ENCODE data around the gene SLC16A4.
"Not testable (repeated sequence)": the region's sequence is repeated elsewhere in the genome, so short reads cannot be mapped to it uniquely, and the experiment has no call there.

SLC16A4 gene

DNA sequence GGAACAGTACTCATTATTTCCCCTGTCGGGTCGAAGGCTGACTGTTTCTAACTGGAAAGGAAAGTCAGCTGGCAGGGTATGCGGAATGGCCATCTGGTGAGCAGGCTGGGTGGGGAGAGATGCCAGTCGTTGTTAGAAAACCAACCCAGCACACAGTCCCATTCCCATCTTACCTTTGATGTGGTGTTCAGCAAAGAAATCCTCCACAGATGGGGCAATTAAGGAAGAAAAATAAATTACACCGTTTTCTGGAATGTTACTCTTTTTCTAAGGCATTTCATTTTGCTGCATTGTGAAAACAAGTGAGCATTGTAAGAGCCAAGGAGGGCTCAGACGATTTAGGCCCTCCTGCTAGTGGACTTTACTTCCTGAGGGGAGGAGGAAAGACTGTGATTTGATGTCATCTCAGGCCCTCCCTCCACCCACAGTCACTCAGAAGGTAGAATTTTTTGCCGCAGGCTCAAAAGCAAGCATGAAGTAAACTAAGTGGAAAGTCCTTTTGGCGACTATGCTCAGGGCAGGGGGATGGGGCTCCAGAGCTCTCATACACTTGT lies at the start of gene SLC16A4:
Gene SLC16A4 (minus strand): TSS at position 335 of the 554 bp plus-strand sequence. CDS start 1,703 bp downstream, outside the sequence.
- DNase-seq, result peak in 1 of 2 experiments; percentile 28

DNA sequence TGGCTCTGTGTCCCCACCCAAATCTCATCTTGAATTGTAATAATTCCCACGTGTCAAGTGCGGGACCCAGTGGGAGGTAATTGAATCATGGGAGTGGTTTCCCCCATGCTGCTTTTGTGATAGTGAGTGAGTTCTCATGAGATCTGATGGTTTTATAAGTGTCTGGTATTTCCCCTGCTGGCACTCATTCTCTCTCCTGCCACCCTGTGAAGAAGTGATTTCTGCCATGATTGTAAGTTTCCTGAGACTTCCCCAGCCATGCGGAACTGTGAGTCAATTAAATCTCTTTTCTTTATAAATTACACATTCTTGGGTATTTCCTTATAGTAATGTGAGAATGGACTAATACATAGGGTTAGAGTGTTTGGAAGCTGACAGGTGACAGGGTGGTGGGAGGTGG lies 49.0 kb upstream of the SLC16A4 start:
- not testable (repeated sequence) for DNase-seq

DNA sequence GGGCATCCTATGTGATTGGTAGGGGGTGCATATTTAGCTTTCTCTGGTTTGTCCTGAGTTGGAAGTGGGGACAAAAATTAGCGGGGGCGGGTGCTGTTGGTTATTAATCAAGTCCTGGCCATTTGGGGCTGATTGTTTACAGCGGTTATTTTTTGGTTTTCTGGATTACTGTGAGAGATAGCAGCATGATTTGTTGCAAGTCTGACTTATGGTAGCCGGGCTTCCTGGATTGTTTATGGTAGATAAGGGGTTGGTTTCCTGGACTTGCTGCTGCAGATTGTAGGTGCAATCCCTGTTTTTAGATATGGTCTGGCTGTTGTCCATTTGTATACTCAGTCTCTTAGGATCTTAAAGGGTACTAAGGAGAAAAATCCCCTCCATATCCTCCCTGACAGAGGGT lies 48.1 kb upstream of the SLC16A4 start:
- no peak for DNase-seq

DNA sequence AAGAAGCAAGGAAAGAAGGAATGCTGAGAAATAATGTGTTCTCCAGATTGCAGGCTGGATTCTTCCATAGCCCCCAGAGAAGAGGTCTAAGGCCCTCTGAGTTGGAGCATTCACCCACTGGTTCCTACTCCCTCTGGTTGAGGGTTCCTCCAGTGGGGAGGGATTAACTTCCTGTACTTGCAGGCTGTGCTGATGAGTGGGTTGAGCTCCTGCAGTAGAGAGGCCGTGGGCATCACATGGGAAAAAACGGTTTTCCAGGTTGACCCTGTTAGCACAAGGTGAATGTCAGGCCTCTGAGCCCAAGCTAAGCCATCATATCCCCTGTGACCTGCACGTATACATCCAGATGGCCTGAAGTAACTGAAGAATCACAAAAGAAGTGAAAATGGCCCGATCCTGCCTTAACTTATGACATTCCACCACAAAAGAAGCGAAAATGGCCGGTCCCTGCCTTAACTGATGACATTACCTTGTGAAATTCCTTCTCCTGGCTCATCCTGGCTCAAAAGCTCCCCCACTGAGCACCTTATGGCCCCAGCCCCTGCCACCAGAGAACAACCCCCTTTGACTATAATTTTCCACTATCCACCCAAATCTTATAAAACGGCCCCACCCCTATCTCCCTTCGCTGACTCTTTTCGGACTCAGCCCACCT lies 46.9 kb upstream of the SLC16A4 start:
- DNase-seq, result not testable (repeated sequence)

DNA sequence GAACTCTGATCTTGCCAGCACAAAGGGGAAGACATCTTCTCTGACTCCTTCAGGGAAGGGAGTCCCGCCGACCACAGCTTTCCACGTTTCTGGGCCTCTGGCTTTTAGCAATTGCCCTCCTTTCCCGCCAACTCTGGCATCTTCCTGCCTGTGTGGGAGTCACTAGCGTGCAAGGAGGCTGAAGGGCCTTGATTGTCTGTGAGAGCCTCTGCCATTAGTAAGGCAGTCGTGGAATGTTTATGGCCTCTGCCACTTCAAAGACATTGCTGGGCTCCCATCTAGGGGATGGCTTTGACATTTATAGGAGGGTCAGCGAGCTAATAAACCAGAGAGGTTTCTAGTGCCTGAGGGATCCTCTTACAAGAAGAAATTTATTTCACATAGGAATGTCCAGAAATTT lies 45.8 kb upstream of the SLC16A4 start:
- DNase-seq, result no peak

DNA sequence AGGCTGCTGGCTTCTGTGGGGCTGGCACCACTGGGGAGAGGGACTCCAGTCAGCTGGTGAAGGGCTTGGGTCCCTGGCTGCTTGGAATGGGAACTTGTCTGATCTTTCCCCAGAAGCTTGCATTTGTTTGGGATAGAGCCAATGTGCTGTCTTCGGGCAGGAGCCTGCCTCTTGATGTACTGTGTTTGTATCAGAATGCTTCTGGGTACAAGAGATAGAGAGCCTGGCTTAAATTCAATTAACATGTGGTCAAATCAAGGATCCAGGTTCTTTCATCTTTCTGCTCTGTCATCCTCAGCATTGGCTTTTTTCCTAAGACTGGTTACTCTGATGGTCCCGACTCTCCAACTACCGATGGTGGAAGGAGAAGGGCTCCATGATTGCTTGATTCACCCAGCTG lies 44.1 kb upstream of the SLC16A4 start:
- DNase-seq, result no peak

DNA sequence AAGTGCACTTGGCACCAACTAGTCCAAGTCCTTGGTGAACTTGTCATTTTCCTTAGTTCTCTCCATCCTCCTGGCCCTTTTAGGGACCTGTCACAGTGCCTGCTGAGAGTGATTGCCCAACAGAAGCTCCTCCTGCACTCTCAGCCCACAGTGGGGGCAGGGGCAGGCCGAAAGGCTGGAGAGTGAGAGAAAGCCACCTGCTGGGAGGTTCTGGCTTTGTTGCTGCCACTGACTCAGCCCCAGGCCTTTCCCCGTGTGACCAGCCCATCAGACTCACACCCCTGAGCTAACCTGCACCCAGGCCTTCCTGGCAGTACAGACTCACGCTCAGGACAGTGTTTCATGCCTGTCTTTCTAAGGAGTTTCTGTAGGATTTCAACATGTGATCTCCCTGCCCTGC lies 43.0 kb upstream of the SLC16A4 start:
- DNase-seq, result peak in 1 of 2 experiments; percentile 33

DNA sequence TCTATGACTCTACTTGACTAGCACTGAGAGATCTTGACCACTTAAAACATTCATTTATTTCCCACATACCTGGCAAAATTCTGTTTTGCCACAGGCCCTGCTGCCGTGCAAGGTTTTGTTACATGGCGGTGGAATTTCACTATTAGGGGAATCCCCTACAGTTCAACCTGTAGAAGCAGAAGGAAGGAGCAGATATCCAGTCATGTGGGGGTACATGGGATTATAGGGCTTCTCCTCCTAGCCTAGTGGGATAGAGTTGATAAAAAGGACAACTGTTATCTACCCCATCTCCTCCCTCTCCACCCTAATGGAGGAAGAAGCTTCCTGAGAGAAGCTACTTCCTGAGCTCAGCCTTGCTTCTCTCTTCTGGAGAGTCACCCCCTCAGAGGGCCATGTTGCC lies 42.4 kb upstream of the SLC16A4 start:
- DNase-seq, result no peak

DNA sequence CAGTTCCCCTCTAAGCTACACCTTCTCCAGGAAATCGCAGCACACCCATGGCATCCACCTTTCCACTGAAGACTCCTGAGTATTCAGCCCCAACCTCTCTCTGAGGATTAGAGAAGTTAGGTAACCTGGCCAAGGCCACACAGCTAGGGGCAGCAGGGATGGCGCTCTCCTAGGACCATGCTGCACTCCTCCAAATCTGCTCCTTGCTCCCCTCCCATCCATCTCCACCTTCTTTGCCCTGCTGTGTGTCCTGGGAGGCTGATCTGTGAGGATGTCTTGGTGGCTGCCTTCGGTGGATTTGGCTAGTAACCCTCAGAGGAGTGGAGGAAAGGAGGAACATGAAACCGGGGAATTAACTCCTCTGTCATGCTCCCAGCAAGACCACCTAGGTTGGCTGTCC lies 40.1 kb upstream of the SLC16A4 start:
- no peak for DNase-seq

DNA sequence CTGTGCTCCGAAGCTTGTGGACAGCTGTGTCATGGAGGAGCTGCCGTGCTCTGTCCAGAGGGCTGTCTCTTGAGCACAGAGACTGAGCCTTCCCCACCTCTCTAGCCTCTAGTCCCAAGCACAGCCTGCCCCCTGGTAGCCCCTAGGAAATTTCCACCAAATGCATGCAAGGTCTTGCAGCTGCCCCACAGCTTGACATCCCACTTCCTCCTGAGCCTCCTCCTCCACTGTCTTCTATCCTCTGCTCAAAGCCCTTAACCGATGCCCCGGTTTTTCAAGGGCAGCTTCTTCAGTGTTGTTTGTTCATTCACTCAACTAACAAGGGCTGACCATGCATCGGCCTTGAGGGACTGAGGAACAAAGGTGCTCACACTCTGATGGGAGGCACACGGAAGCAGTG lies 39.5 kb upstream of the SLC16A4 start:
- no peak for DNase-seq

DNA sequence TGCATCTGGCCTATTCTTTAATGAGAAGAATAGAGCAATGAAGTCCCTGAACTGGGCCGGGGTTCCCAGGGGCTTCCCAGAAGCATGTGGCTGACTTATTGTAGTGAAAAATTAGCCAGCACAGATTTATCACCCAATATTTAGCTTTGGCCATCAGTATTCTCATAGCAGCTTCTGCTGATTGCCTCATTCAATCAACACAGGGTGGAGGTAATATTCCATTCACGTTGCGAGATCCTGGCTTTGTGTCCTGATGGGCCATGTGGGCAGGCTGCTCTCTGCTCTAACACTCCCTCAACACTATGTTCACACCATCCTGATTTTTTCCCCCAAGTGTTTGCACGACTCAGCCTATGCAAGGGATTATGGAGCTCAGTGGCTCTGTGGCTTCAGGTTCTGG lies 38.1 kb upstream of the SLC16A4 start:
- no peak for DNase-seq

DNA sequence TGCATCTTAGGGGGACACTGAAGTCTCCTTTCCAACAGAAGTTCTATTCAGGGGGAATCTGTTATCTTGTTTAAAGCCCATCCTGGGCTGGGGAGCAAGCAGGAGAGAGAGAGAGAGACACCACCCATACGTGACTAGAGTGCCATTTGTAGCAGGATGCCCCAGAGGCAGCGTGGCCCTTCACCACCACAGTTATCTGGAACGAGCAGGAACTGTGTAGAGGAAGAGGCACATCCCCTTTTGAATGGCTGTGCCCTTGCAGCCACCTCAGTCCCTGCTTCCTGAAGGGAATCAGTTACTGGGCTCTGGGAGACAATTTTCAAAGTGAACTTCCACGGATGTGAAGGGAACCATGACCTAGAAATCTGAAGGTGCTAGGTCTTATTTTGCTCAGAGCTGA lies 36.0 kb upstream of the SLC16A4 start:
- no peak for DNase-seq

DNA sequence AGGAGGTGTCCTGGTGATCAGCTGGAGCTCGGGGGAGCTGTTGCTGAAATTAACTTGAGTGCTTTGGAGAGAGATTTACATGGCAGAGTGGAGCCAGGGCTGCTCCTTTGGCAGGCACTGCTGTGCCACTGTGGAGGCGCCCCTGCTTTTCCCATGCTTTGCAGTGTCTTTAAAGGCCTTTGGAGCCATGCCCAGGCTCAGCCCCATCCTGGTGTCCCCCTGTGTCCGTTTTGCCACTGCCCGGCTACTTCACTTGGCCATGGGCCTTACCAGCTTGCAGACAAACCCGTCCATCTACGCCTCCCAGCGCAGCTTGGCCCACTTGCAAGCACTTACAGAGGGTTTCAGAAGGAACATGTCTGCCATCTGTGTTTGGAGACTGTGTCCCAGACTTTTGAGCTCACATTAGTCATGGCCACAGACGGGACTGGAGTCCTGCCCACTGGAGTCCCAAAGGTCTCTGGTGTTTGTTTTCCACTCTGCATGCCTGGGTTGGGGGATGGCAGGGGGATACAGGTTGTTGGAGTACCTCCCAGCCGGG lies 34.9 kb upstream of the SLC16A4 start:
- DNase-seq, result no peak

DNA sequence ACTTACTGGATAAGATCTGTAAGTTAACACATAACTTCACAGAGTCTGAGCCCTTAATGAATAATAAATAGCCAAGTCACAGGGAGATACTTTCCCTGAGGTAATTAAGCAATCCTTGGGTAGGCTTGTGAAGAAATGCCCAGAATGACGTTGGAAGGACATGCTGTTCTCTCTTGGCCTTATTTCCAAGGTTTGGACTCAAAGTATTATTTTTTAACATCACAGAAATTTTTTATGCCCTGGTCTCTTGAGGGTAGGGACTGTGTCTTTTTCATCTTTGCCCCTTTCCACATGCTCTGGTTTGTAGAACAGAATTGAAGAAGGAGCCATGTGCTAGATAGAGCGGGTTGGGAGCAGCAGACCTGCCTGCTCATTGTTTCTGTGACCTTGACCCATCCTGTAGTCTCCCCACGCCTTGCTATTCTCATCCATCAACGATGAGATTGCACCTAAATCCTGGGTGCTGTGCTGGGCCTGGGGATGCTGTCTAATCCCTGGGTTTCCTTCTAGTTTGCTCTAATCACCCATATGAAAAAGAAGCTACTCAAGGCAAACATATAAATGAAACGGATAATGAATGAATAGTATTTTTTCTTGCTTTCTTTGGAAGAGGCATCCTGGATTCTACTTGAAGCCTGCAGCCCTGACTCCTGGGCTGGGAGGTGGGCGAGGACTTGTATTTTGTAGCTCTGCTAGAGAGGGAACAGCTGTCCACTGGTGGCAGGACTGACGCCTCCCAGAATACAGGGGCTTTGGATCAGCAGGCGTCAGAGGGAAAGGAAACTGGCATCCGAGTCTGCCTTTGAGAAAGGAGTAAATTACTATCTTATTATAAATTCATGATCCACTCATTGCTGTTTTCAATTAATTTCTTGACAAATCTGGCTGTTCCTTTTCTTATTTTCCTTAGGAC lies 34.1 kb upstream of the SLC16A4 start:
- no peak for DNase-seq

DNA sequence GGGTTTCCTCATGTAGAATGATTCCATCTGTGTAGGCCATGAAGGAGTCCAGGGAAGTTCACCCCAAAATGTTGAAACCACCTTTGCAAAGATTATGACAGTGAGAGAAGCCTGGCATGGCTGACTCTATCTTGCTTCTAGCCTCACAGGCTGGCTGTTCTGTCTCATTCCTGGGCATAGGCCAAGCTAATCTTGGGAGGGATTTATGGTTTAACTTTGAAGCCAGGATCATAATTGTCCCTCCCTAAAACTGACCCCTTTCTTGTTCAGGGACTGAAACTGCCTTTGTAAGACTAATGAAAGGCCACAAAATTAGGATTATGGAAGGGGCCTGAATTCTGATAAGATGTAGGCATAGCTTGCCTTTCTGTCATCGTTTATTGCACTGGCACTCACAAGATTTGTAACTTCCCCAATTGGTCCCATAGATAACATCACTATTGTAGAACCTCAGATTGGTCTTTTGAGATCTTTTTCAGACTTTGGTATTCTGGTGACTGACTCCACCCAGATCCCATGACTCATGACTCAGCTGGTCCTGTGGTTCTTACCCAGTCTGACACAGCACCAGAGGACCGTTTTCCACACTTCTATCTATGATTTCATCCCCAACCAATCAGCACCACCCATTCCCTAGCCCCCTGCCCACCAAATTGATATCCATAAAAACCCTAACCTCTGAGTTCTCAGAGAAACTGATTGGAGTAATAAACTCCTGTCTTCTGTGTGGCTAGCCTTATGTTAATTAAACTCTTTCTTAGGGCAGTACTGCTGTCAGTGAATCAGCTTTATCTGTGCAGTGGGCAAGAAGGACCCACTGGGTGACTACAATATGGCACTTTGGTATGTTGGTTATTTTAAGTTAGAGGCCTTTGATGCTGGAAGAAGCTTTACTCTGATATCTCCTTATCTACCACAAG lies 30.3 kb upstream of the SLC16A4 start:
- DNase-seq, result no peak

DNA sequence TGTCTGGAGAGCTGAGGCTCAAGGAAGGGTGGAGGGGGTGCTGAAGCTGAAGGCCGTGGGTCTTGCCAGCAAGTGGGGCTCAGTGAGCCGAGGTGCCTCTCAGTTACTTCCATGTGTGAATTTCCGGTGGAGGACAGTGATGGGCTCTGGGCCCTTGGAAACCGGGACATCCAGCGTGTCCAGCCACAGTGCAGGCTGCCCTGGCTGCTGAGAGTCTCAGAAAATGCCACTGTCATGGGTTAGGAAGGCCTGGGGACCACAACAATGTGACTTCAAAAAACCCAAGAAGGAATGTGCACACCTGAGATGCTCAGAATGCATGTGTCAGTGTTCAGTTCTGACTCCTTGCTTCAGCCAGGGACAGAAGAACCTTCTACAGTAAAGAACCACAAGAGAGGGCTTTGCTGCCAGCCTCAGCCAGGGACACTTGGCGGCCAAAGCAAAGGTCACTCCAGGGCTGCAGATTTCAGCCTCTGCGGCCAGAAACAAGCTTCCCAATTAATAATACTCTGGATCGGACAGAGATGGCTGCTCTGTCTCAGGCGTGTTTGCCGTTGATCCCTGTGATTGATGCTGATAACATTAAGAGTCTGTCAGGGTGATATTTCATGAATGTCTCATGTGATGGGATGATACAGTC lies 29.3 kb upstream of the SLC16A4 start:
- DNase-seq, result no peak

DNA sequence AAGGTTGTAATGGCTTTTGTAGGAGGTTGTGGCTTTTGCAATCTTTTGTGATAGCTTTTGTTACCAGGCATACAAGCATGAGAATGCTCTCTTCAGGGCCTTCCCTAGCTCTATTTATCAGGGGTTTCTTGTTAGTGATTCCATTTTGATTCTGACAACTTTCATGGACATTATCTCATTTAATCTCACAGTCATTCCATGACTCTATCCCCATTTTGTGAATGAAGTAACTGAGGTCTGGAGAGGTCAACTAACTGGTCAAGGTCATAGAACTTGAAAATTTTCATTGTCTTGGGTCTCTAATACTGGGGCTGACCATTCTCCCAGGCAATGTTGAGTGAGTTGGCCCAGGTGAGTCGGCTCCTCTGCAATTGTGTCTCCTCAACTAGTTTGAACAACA lies 27.9 kb upstream of the SLC16A4 start:
- no peak for DNase-seq

DNA sequence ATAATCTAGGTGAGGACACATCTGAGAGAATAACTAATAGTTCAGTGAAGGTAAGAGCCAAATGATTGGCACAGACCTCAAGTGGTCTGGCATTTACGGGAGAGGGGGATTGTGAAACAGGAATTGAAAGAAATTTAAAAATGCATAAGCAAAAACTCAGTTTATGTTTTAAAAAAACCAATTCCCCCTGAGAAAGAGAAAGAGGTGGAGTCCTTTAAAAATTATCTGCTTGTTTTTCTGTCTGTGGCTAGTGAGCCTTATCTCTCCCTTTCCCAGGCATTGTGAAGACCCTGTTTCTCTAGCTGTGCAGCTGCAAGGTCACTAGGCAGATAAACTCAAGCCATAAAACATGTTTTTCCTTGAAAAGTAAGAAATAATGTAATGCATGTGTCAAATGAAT lies 22.2 kb upstream of the SLC16A4 start:
- DNase-seq, result not testable (repeated sequence)

DNA sequence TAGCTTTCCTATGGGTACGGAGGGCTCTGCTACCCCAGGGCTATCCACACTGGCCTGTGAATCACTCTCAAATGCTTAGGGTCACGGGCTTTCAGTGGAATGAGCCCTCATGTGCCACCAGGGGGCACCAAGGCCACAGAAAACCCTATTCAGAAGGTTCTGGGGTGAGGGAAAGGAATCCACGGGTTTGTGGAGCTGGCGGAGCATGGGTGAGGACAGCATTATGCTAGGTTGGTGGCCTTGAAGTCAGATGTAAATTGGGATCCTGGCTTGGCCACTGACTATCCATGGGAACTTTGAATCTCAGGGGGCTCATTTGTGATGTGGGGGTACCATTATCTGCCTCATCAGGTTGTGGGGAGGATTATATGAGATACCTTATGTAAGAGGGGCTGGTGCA lies 21.8 kb upstream of the SLC16A4 start:
- peak; percentile 60 to 91 for DNase-seq

DNA sequence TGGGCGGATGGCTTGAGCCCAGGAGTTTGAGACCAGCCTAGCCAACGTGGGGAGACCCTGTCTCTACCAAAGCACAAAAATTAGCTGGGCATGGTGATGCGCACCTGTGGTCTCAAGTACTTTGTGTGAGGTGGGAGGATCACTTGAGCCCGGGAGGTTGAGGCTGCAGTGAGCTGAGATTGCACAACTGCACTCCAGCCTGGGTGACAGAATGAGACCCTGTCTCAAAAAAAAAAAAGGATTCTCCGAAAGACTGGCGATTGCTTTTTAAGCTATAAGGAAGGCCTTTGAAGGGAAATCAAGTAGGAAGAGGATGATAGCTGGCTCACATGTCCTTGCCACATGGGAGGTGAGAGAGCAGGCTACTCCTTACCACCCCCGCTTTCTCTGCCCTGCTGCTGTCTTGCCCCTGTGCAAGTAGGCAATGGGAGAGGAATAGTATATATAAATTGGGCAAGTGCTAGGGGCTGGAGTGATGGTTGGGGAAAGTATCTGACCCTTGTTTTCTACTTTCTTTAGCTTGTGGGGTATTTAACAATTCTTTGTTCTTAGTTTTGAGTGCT lies 20.4 kb upstream of the SLC16A4 start:
- DNase-seq, result no peak

DNA sequence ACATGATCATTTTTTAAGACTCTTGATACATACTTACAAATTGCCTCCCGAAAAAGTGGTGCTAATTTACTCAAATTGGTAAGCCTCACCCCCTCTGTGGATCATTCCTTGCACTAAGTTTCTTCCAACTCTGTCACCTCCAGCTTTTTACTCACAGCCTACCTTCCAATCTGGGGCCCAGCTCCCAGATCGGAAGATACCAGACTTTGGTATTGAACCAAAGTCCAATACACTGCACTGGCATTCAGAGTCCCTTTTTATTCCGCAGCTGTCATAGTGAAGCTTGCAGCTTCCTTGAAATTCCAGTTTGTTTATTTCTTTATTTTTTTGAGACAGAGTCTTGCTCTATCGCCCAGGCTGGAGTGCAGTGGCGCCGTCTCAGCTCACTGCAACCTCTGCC lies 18.5 kb upstream of the SLC16A4 start:
- DNase-seq, result no peak

DNA sequence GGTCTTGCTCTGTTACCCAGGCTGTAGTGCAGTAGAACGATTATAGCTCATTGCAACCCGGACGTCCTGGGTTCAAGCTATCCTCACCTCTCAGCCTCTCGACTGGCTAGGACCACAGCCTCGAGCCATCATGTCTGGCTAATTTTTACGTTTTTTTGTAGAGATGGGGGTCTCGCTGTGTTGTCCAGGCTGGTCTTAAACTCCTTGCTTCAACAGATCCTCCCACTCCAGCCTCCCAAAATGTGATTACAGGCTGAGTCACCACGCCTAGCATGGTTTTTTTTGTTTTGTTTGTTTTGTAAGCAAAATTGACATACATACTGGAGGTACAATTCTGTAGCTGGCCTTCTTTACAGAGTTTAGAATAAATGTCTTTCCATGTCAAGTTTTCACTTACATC lies 17.7 kb upstream of the SLC16A4 start:
- no peak for DNase-seq
